HCT116 (cell line): ENCODE data around the gene F10. TPM values are rescaled to one million over a fixed set of nuclear protein-coding genes. Genes with fewer than 3 reads are reported as not detected.

ENCODE experiments used
- ATAC-seq: fragments of 200-7000 bp; cut with Tn5 transposase; 2 replicates; pipeline ENCODE4 v1.9.1; 2020; ENCODE audit warnings: mild to moderate bottlenecking, moderate library complexity
- BruUV-seq: library from RNA; stranded (reverse); fragments of 400-500 nt; replicated peaks from 2 replicates; lab custom pipeline; 2021; lab: Mats Ljungman, UMichigan
- CTCF ChIA-PET: fragments of 300-600 bp; sonication (Branson Sonifier 250); formaldehyde crosslinking; loops from one replicate; lab custom pipeline; 2021; ENCODE audit warnings: antibody characterized with exemption; lab: Charles Lee
- POLR2A ChIA-PET: fragments of 300-600, 350-600 bp; sonication (Branson Sonifier 250); formaldehyde crosslinking; loops from one replicate; lab custom pipeline; 2021; ENCODE audit warnings: antibody characterized with exemption; lab: Charles Lee
- RAD21 ChIA-PET, 2 experiments: fragments of 300-600 bp; sonication (Branson Sonifier 250); formaldehyde crosslinking; loops; one replicate each; lab custom pipeline; 2023; ENCODE audit warnings: low total read pairs in 2 of 2; ENCODE audit not compliant: uncharacterized antibody in 2 of 2, unreplicated experiment in 2 of 2, low non-redundant PET in 1 of 2; lab: Charles Lee
- DNase-seq: peaks from one replicate; pipeline ENCODE4 v3.0.0-alpha.2; 2010; ENCODE audit warnings: low read depth, low spot score
- H2AFZ ChIP-seq: fragments of 200-600 bp; shearing (Covaris generic), sonication (generic); 2 replicates; pipeline ENCODE4 v1.6.1; 2017; ENCODE audit warnings: low read depth, mixed run types, mixed read lengths, antibody characterized with exemption, low read length; ENCODE audit not compliant: poor library complexity, severe bottlenecking
- H3K27ac ChIP-seq: 2 replicates; pipeline ENCODE4 v1.5.1; 2012; ENCODE audit warnings: low read depth, low read length
- H3K27me3 ChIP-seq: fragments of 200-600 bp; sonication (generic); 2 replicates; pipeline ENCODE4 v1.6.1; 2016; ENCODE audit warnings: mixed run types, low read length, mixed read lengths; ENCODE audit not compliant: insufficient read depth
- H3K36me3 ChIP-seq, 2 experiments: fragments of 200-500 bp in 1 of 2; fragments of 200-600 bp in 1 of 2; sonication (Bioruptor generic) in 1 of 2; sonication (generic) in 1 of 2; 2 replicates each; pipeline versions ENCODE4 v1.5.1 to v1.6.1; 2014 to 2016; ENCODE audit warnings: low read length in 2 of 2, inconsistent platforms in 1 of 2, mixed read lengths in 1 of 2, mixed run types in 1 of 2; ENCODE audit not compliant: insufficient read depth in 2 of 2, control insufficient read depth in 1 of 2
- H3K4me1 ChIP-seq, 2 experiments: fragments of 200-600 bp in 1 of 2; sonication (generic) in 1 of 2; 2 replicates each; pipeline versions ENCODE4 v1.5.1 to v1.6.1; 2012 to 2017; ENCODE audit warnings: low read length in 2 of 2, inconsistent platforms in 1 of 2, mild to moderate bottlenecking in 1 of 2, mixed read lengths in 1 of 2, mixed run types in 1 of 2, moderate library complexity in 1 of 2; ENCODE audit not compliant: insufficient read depth in 2 of 2, control insufficient read depth in 1 of 2
- H3K4me2 ChIP-seq: fragments of 200-600 bp; sonication (generic); 2 replicates; pipeline ENCODE4 v1.6.1; 2017; ENCODE audit warnings: mixed run types, low read length, mixed read lengths
- H3K4me3 ChIP-seq, 2 experiments: fragments of 200-600 bp in 1 of 2; sonication (generic) in 1 of 2; replicated peaks in 1 of 2; 2 replicates each; pipeline ENCODE4 v1.5.1; 2011 to 2016; ENCODE audit warnings: low read length in 2 of 2, control low read depth in 1 of 2, low read depth in 1 of 2, mild to moderate bottlenecking in 1 of 2, mixed read lengths in 1 of 2, mixed run types in 1 of 2
- H3K79me2 ChIP-seq: fragments of 200-600 bp; sonication (generic); 2 replicates; pipeline ENCODE4 v1.6.1; 2017; ENCODE audit warnings: mild to moderate bottlenecking, mixed run types, low read length, moderate library complexity, mixed read lengths; ENCODE audit not compliant: insufficient read depth
- H3K9ac ChIP-seq: fragments of 200-600 bp; sonication (generic); 2 replicates; pipeline ENCODE4 v1.6.1; 2016; ENCODE audit warnings: low read length, mixed read lengths
- H3K9me2 ChIP-seq: fragments of 200-600 bp; sonication (generic), shearing (Covaris generic); 2 replicates; pipeline ENCODE4 v1.6.1; 2017; ENCODE audit warnings: mixed run types, mild to moderate bottlenecking, moderate library complexity; ENCODE audit not compliant: insufficient read depth
- H3K9me3 ChIP-seq, 2 experiments: fragments of 200-500 bp in 1 of 2; fragments of 200-600 bp in 1 of 2; sonication (Bioruptor generic) in 1 of 2; sonication (generic) in 1 of 2; 2 replicates each; pipeline ENCODE4 v1.6.1; 2014 to 2017; ENCODE audit warnings: low read length in 2 of 2, mixed read lengths in 2 of 2, inconsistent platforms in 1 of 2, low read depth in 1 of 2, mild to moderate bottlenecking in 1 of 2, mixed run types in 1 of 2, moderate library complexity in 1 of 2; ENCODE audit not compliant: control insufficient read depth in 1 of 2, insufficient read depth in 1 of 2
- H4K20me1 ChIP-seq: fragments of 200-600 bp; sonication (generic), shearing (Covaris generic); 2 replicates; pipeline ENCODE4 v1.6.1; 2017; ENCODE audit warnings: mixed run types, mild to moderate bottlenecking, moderate library complexity; ENCODE audit not compliant: insufficient read depth
- CBX3 ChIP-seq: IDR thresholded peaks from 2 replicates; pipeline ENCODE4 v1.6.1; 2012; ENCODE audit warnings: low read depth
- JUND ChIP-seq: IDR thresholded peaks from 2 replicates; pipeline ENCODE4 v1.6.1; 2012
- POLR2A ChIP-seq: IDR thresholded peaks from 2 replicates; pipeline ENCODE4 v1.7.0; 2011; ENCODE audit warnings: borderline replicate concordance; ENCODE audit not compliant: insufficient read depth, insufficient read length; ENCODE audit errors: extremely low read depth
- REST ChIP-seq: IDR thresholded peaks from 2 replicates; pipeline ENCODE4 v1.6.1; 2012; ENCODE audit warnings: low read depth
- SP1 ChIP-seq: IDR thresholded peaks from 2 replicates; pipeline ENCODE4 v1.6.1; 2012; ENCODE audit warnings: low read depth
- YY1 ChIP-seq: IDR thresholded peaks from 2 replicates; pipeline ENCODE4 v1.6.1; 2011; ENCODE audit warnings: low read length, low read depth, moderate library complexity, mild to moderate bottlenecking; ENCODE audit not compliant: insufficient replicate concordance; ENCODE audit errors: extremely low read depth
- ZBTB33 ChIP-seq: IDR thresholded peaks from 2 replicates; pipeline ENCODE4 v1.6.1; 2011; ENCODE audit warnings: mild to moderate bottlenecking, low read length, moderate library complexity; ENCODE audit not compliant: insufficient replicate concordance; ENCODE audit errors: extremely low read depth
- intact Hi-C: fragments of 100-400 bp; cut with micrococcal nuclease; formaldehyde crosslinking; loops from 2 replicates; pipeline ENCODE4 v1.10.0; 2022
- total RNA-seq: library from RNA; stranded (reverse); gene quantifications from one replicate; pipeline ENCODE4 v1.2.1, GENCODE V29; 2021; ENCODE audit not compliant: unreplicated experiment

Gene F10
- total RNA-seq, 1 experiment from 2014 or later = 4.0 TPM

- no peaks in the 10 kb centered on the region for H3K36me3 ChIP-seq
- no peaks in the 10 kb centered on the region for H4K20me1 ChIP-seq
- no peaks in the 10 kb centered on the region for H3K9me2 ChIP-seq
- no peaks in the 10 kb centered on the region for H3K4me1 ChIP-seq
- ATAC-seq = no peak
- no TSS peak for BruUV-seq
- DNase-seq = no peak
- H2AFZ ChIP-seq = no peak overlapping the region
- no peak overlapping the region for H3K4me2 ChIP-seq
- H3K79me2 ChIP-seq = no peaks in the 10 kb centered on the region
- H3K9me3 ChIP-seq = no peaks in the 10 kb centered on the region
- POLR2A ChIA-PET = no interaction called here
- intact Hi-C loops = no loop called here
- H3K27ac ChIP-seq = no peak overlapping the region
- H3K27me3 ChIP-seq = no peaks in the 10 kb centered on the region
- H3K9ac ChIP-seq = no peak overlapping the region
- RAD21 ChIA-PET = interaction anchor here in 1 of 2 experiments (0.6 kb wide), 1 partner anchor 155 kb away, joined by 4 read pairs; no protein-coding TSS in a partner anchor
- CTCF ChIA-PET = no interaction called here
- H3K4me3 ChIP-seq = no peak overlapping the region
- TF ChIP-seq REST (no peak), POLR2A (no peak), SP1 (no peak), ZBTB33 (no peak), YY1 (no peak), JUND (no peak), CBX3 (no peak)
- TF ChIP-seq, all 23 proteins: peak for 0
These were observed 31.3 kb upstream of the F10 start for GRCh38 chr13:113091211-113091771.
